CD4-positive, alpha-beta T cell treated with Interleukin-6 for 4 hours (primary cell): ENCODE measurements around the gene KIF14.

Experiments used
- DNase-seq: peaks from one replicate; pipeline ENCODE4 v3.0.0-alpha.2; 2020; ENCODE audit warnings: mixed read lengths

Gene KIF14

GRCh38 chr1:200620273-200621131 lies at the start of gene KIF14:
KIF14 (minus strand) TSS chr1:200620751; CDS start chr1:200618723, 2,028 bp downstream.
- DNase-seq, result peak; percentile 92

- DNase-seq, result peak; percentile 94
Observed at GRCh38 chr1:200669314-200670241, 49.0 kb upstream of the KIF14 start, which contains the start of gene DDX59. DDX59 (minus strand) TSS chr1:200669907; CDS start chr1:200666740, 3,167 bp downstream.

- DNase-seq, result no peak
Observed at GRCh38 chr1:200668514-200669313, 48.2 kb upstream of the KIF14 start.

GRCh38 chr1:200666309-200666708 lies 45.8 kb upstream of the KIF14 start:
- DNase-seq, result no peak

- no peak for DNase-seq
Observed at GRCh38 chr1:200665861-200666260, 45.3 kb upstream of the KIF14 start.

GRCh38 chr1:200660719-200661118 lies 40.2 kb upstream of the KIF14 start:
- DNase-seq, result no peak

GRCh38 chr1:200659269-200659668 lies 38.7 kb upstream of the KIF14 start:
- DNase-seq, result no peak

- DNase-seq, result no peak
Observed at GRCh38 chr1:200658037-200658818, 37.7 kb upstream of the KIF14 start.

GRCh38 chr1:200654660-200655059 lies 34.1 kb upstream of the KIF14 start:
- DNase-seq, result no peak

GRCh38 chr1:200653022-200653462 lies 32.5 kb upstream of the KIF14 start:
- no peak for DNase-seq

GRCh38 chr1:200652378-200652777 lies 31.8 kb upstream of the KIF14 start:
- no peak for DNase-seq

- DNase-seq, result no peak
Observed at GRCh38 chr1:200646515-200646914, 26.0 kb upstream of the KIF14 start.

GRCh38 chr1:200644021-200644420 lies 23.5 kb upstream of the KIF14 start:
- no peak for DNase-seq

- no peak for DNase-seq
Observed at GRCh38 chr1:200642481-200642880, 21.9 kb upstream of the KIF14 start.

- DNase-seq, result no peak
Observed at GRCh38 chr1:200640963-200641401, 20.4 kb upstream of the KIF14 start.

GRCh38 chr1:200640373-200640962 lies 19.9 kb upstream of the KIF14 start:
- DNase-seq, result no peak

GRCh38 chr1:200638073-200638472 lies 17.5 kb upstream of the KIF14 start:
- no peak for DNase-seq

GRCh38 chr1:200636681-200637080 lies 16.1 kb upstream of the KIF14 start:
- no peak for DNase-seq

- no peak for DNase-seq
Observed at GRCh38 chr1:200634261-200635122, 13.9 kb upstream of the KIF14 start.

GRCh38 chr1:200631375-200631774 lies 10.8 kb upstream of the KIF14 start:
- DNase-seq, result no peak
